Putamen (tissue), 1 donor: ENCODE measurements around the gene MACROD2.

ENCODE experiments used
- DNase-seq: peaks from one replicate; pipeline ENCODE4 v3.0.0-alpha.2; 2016; ENCODE audit warnings: low spot score

Gene MACROD2

DNA sequence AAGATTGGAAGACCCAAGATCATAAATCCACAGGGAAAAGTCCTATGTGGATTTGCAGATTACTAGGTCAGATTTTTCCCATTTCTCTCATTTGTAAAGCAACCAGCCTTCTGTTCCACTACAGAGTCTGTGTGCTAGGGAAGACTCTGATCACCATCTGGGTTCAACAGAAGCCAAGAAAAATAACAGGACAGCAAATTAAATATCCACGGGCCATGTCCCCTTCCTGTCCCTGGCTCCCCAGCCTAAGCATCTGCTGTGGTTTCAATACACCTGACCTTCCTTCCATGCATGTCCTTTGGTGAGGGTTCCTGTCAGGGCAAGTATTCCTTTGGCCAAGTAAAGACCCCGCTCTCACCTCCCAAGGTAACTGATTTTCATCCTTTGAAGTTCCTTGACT, 2019.1 kb downstream of the MACROD2 start:
- no peak for DNase-seq

DNA sequence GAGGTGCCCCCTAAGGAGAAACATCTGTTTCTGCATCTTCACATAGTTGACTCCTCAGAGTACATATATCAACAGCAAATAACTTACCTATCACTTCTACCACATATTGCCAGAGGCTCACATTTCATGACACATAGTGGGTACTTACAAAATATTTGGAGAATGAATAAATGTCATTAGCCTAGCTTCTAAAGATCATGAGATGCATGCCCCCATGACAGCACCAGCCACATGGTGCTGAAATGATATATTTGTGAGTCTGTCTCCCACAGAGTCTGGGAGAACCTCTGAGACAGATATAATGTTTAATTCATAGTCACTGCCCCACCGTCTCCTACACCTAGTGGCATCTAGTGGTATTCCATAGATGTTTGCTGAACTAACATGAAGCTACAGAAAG, 2022.3 kb downstream of the MACROD2 start:
- DNase-seq = no peak

DNA sequence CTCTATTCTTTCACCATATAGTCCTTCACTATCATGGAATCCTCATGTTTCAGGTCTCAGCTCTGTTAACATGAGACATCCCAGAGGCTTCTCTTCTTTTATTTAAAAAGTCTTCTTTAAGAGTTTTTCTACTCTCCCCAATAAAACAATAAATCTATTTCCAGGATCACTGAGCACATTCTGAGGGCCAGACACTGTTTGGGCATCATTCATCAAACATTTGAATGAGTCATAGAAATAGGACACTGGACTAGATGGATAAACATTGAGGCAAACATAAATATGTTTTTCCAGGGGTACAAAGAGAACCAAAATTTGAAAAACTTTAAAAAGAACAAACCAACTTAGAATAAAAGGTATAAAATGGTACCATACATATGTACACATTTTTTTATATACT, 2023.6 kb downstream of the MACROD2 start:
- no peak for DNase-seq

DNA sequence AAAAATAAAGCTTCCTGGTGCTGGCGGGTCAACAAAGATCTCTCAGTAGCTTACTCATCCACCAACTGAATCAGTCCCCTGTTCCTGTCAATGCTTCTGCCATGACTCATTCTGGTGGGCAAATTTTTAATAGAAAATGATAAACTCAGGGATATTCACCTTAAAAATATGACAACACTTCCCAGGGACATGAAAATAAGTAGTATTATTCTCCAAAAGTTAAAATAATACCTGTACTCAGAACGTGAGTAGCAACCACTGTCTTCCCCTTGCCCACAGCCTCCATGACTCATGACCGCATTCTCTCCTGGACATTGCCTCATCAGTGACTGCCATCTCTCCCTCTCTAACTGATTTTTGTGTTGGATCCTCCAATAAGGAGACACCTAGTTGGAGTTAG, 2025.7 kb downstream of the MACROD2 start:
- DNase-seq = no peak

DNA sequence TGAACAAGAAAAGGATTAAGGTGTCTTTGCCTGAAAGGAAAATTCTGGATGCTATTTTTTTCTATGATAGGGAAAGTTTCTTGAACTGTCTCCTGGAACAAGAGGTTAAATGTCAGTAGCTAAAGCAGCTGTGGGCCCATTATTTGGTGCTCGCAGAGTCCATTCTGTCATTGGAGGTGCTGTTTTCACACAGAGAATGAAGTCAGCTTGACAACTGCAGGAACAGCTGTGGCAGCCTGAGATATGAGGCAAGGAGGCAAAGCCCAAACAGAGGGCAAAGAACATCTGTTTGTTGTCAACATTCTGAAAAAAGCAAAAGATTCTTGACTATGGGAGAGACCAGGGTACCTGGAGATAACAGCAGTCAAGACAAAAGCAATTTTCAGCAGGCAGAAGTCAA, 2029.8 kb downstream of the MACROD2 start:
- DNase-seq = no peak

DNA sequence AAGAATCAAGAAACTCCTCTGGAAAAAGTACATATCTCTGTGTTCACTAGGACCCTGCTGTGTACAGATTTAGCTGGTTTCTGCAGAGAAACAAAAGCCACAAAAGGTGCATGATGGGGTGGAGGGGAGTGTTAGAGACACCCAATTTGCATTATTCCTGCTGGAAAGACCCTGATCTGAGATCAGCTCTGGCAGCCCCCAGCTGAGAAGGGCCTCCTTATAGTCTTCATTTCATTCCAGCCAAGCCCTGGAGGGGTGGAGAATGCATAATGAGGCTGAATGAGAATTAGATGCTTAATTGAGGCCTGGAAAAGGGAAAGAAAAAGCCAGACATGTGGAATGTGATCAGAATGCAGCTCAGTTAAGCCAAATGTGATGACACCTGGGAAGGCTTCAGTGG, 2032.4 kb downstream of the MACROD2 start:
- DNase-seq = no peak

DNA sequence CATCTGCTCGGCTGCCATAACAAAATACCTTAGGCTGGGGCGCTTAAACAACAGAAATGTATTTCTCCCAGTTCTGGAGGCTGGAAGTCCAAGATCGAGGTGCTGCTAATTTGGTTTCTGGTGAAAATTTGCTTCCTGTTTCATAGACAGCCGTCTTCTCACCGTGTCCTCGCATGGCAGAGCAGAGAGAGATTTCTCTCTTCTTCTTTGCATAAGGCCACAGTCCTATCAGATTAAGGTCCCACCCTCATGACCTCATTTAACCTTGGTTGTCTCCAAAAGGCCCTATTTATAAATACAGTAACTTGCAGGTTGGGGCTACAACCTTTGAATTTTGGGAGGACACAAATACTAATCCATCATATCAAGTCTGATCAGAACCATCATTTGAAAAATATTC, 2033.6 kb downstream of the MACROD2 start:
- no peak for DNase-seq

DNA sequence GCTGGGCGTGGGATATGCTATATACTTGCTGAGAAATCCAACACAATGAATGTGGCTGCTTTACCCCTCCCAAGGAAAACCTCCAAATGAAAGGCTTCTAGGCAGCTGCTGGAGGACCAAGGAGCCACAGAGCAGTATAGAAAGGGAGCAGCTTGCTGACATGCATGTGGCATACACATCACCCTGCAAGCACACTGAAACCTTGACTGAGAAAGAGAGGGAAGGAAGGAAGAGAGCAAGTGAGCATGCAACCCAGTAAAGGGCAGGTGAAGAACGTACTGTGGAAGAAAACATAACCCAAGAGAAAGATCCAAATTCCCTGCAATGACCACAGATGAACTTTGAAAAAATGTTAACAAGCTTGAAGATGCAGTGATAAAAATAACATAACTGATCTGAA, 2034.9 kb downstream of the MACROD2 start:
- no peak for DNase-seq

DNA sequence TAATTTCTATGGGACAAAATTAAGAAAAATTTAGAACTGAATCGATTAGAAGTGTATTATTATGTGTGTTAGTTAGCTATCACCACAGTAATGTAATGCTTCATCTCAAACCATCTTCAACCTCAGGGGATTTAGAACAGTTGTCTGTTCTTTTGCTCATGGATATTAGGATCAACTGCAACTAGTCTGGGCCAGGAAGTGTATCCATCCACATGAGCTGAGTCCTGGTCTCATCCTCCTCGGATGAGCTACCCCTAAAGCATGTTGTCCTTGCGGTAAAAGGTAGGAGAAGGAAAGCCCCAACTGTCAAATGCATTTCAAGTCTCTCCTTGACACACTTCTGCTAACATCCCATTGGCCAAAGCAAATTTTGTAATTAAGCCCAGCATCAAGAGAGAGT, 2040.3 kb downstream of the MACROD2 start:
- no peak for DNase-seq

DNA sequence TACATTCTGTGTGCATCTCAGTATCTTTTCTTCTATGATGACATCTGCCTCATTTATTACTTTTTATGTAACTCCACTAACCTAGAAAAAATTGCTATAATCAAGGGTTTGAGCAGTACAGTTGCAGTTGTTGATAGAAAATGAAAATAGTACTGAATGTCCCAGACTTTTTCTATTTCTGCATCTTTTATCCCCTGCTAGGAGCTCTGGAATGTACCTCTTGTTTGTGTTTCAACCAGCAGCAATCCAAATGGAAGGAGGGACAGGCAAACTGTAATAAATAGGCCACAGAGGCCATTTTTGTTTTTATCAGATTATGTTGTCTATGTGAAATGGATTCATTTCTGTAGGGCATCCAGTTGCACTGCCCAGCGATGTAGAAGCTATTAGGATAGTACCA, 2041.0 kb downstream of the MACROD2 start:
- no peak for DNase-seq

DNA sequence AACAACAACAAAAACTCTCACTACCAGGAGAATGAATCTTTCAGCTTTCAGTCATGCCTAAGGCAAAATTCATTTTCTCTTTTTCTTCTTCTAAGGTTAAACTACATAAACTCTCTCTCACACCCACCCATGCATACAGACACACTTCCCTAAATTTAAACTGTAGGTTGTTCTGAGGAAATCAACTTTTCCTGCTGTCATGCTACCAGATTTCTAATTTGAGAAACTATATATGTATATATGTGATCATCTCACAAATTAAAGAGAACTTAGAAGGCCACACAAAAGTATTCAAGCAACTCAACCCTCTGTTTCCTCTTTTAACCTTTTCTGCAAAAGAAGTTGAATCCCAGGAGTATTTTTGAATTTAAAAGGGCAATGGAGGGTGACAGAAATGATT, 2045.4 kb downstream of the MACROD2 start:
- no peak for DNase-seq

DNA sequence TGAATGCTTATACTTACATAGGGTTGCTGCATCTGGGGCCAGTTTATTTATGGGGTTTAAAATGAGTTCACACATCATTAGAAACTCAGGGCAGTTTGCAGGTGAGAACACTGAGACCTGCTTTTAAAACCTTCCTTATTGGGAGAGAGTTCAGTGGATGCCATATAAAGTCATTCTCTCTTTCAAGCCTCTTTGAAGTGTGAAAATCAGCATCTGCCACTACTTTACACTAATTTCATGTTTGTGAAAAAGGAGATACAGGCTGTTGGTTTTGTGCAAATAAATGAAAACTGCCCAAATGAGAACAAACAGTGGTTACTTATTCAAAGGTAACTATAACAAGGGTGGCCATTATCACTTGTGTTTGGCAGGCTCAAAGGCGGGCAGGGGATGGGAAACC, 2047.4 kb downstream of the MACROD2 start:
- no peak for DNase-seq

DNA sequence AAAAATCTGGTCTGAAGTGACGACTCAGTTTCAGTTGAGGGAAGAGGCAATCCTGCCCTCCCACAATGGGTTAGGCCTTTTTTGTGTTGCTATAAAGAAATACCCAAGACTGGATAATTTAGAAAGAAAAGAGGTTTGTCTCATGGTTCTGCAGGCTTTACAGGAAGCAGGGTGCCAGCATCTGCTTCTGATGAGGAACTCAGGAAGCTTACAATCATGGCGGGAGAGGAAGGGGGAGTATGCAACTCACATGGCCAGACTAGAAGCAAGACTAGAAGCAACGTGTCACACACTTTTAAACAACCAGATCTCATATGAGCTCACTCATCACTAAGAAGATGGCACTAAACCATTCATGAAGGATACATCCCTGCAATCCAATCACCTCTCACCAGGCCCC, 2048.6 kb downstream of the MACROD2 start:
- DNase-seq = no peak

DNA sequence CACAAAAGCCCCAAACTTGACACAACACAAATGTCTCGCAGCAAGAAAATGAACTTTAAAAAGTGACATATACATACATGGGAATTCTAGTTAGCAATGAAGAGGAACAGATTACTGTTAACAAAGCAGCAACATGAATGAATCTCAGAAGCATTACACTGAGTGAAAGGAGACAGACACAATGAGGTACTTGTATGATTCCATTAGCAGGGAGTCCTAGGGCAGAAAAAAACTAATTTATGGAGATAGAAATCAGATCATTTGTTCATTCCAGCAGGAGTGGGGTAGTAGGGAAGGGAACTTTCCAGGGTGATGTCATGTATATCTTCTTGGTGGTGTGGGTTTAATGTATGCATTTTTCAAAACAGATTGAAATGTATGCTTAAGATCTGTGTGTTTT, 2053.6 kb downstream of the MACROD2 start:
- DNase-seq = no peak

DNA sequence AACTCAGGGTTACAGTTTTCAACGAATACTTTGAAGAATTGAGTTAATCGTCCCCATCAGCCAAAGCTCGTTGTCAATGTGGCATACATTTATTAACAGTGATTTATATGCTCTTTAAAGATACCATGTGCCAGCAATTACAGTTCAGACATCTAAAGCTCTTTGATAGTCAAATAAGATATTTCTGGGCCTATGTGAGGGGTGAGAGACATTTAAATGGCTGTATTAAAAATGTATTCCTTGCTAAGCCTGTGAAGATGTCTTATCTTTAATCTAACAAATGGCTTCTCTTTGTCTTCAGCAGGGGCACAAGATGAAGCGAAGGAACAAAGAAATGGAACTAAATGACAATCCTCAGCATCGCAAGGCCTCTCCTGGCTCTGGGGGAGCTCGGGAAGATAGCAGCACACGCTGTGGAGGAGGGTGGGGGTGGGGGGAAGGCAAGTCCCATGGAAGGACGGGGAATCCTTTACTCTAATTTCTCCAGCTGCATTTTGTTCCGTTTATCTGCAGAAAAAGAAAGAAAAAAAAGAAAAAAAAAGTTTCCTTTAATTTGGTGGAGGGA, 2054.3 kb downstream of the MACROD2 start:
- DNase-seq = no peak

DNA sequence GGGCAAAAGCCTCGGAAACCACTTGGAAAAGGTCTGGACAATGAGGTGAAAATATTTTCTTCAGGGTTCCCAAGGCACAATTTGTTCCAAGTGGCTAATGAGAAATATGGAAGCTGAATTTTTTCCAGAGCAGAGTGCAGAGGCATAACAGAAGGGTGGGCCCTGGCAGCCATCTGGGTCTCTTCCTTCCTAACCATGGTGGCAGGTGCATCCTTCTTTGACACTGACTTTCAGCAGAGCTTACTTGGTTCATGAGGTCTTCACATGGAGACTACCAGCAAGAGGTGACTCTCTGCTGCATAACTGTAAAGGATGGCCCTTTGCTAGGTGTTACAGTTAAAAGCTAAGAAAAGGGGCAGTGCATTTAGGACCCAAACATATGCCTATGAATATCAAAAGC, 2055.1 kb downstream of the MACROD2 start:
- no peak for DNase-seq

DNA sequence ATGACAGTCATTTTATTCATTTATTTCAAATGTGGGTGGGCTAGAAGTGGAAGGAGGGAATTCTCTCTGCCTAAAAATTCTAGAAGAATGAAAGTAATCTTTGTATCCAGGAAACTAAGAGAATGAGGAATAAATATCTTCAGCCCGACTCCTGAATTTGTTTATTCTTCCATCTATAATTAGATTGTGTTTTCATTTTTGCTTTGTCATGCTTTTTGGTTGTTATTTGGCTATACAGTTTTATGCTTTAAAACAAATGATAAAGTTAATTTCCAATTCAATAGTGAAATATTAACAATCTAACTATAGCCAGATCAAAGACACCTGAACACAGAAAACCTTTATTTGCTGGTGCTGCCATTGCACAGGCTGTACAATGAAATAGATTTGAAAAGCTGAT, 2056.7 kb downstream of the MACROD2 start:
- no peak for DNase-seq

DNA sequence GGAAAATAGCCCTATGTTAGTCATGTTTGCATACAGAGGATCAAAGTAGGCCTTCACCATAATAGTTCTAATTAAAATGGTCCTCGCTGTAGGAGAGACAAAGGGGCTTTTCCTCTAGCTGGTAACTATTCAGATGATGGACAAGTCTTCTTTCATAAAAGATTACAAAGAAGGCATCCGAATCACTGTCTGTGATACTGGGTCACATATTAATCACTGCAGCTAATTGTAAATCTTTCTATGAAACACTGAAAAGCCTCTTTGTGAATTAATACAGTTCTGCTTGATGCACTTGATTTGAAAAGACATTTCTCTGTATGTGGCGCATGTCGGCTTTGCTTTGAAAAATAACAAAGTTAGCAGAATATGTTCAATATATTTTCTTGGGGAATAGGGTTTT, 2057.1 kb downstream of the MACROD2 start:
- peak; percentile 60 for DNase-seq

DNA sequence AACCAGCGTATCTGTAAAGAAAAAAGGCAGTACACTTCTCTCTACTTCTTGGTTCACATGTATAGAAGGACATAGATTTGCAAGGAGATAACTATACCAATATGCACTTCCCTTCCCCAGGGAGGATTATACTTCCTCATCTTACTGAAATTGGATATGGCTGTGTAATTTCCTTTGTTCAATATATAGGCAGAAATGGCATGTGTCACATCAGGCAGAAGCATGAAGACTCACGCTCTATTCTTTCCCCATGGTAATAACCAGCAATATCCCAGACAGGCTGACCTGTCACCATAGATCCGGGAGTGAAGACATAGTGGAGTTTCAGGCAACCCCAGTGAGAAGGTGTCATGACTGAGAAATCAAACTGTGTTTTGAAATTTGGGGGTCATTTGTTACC, 2059.7 kb downstream of the MACROD2 start:
- no peak for DNase-seq

DNA sequence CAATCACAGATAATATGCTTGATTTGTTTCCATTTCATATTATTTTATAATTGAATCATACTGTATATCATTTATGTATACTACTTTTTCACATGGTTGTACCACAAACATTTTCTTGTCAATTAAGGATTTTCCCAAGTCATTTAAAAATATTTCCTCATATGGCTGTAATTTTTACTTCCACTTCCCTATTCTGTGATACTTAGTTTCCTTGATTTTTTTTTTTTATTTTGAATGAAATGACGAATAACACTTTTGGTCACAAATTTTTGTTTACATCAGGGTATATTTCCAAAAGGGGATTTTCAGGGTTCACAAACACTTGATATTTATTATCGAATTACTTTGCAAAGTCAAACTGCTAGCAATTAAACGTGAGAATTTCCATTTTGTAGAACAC, 2062.3 kb downstream of the MACROD2 start:
- no peak for DNase-seq

DNA sequence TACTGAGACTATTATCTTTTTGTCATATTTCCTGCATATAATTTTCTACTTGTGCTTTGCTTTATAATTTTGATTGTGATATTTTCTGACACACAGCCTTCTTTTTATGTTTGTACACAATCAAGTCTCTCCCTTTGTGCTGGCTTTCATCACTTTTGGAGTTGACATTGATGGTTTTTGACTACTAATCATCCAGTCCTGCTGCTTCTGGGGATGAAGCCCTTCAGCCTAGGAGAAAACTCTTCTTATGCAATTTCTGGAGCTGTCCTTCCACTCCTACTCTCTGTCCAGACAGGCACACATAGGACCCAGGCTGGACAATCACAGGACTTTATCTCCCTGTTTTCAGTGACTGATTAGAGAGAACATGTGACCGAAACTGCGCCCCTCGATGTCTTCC, 2063.0 kb downstream of the MACROD2 start:
- DNase-seq = no peak

DNA sequence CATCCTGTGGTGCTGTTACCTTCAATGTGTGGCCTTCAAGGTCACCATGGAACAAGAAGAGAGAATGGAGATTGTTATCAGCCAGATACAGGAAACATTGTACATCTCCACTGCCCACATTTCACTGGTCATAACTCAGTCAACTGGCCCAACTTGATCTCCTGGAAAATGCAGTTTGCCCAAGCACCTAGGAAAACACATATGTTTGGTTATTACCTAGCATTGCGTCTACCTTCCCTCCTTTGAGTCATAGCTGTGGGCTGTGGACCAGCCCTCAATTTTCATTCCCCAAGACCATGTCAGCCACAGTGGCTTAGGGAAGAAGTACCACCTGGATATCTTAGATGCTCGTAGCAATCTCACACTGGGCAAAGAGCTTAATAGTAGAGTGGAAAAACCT, 2064.5 kb downstream of the MACROD2 start:
- DNase-seq = no peak

DNA sequence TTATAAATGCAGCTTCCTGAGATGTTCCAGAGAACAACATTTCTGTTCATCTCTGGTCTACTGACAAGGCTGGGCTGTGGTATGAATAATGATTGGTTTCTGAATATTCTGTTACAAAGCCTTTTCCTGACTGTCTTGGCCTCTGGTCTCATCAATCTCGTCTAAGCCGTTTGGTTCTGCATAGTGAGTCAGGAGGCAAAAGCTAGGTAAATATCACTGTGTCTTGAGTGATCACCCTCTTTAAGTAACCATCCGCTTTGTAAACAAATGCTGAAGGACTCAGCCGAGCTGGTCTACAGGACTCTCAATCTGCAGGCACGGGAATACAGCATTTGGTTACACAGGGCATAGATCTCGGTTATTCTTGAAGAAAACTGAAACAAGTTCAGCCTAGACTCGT, 2066.0 kb downstream of the MACROD2 start:
- DNase-seq = no peak

DNA sequence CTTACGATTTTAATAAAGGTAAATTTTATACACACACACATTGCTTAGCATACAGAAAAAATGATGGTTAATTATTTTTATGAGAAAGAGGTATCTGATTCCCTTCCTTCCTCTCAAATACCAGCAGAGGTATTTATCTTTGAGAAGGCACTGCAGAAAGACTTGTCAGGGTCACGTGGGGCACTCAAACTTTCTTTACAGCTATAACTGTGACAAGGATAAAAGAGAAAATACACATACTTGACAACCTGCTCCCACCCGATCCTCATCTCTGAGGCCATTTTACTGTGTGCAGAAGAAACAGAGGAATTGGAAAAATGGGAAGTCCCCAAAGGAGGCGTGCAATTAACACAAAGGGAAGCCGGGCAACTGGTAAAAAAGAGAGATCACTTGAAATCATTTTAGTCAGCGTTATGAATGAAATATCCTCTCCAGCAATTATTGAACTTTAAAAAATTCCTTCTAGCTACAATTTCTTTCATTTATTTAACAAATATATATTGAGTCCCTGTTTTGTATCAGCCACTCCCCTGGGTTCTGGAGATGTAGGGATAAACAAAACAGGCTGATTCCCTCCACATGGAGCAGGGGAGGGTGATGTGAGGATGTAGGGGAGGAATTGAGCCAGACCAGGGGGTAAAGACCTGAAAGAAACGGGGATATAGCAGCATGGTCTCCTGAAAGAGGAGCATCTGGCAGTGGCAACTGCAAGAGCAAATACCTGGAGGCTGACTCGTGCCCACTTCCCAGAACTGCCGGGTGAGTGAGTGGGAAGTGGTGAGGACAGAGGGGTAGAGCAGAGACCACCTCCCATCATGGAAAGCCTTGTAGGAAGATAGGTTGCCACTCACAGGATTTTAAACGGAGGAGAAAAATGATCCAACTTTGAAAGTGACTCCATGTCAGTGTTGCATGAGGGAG, 2067.6 kb downstream of the MACROD2 start:
- peak; percentile 42 for DNase-seq
